T-cell (primary cell): ENCODE results near the gene NLGN4X. TPM values are rescaled to one million over a fixed set of nuclear protein-coding genes. Genes with fewer than 3 reads are reported as not detected.
"Not testable (repeated sequence)": the region's sequence is repeated elsewhere in the genome, so short reads cannot be mapped to it uniquely, and the experiment has no call there.

ENCODE experiments used
- ATAC-seq, 4 experiments: fragments of 200-7000 bp in 3 of 4; fragments of 150-1000 bp in 1 of 4; cut with Tn5 transposase; replicated peaks in 1 of 4; 1 replicate in 3 of 4; 2 replicates in 1 of 4; pipeline ENCODE4 v1.10.0; 2021; ENCODE audit warnings: moderate library complexity in 3 of 4, mild to moderate bottlenecking in 2 of 4, moderate number of reproducible peaks in 1 of 4
- CTCF ChIA-PET, 2 donors: fragments of 300-600 bp; sonication (Branson Sonifier 250); formaldehyde crosslinking; loops; one replicate each; lab custom pipeline; 2022; ENCODE audit warnings: antibody characterized with exemption in 2 of 2; lab: Charles Lee
- POLR2A ChIA-PET, 2 donors: fragments of 300-600 bp; sonication (Branson Sonifier 250); formaldehyde crosslinking; loops; one replicate each; lab custom pipeline; 2022; ENCODE audit warnings: antibody characterized with exemption in 2 of 2; lab: Charles Lee
- DNase-seq, 35 experiments: peaks; one replicate each; pipeline versions ENCODE4 v3.0.0 to v3.0.0-alpha.2; 2013 to 2023
- H3K27ac ChIP-seq: one replicate; pipeline ENCODE4 v1.5.1; 2013; ENCODE audit warnings: low read length
- H3K27me3 ChIP-seq, 2 experiments: replicated peaks in 1 of 2; 1 replicate in 1 of 2; 2 replicates in 1 of 2; pipeline versions ENCODE4 v1.6.1 to v1.7.0; 2013; ENCODE audit warnings: low read length in 1 of 2, mixed read lengths in 1 of 2; ENCODE audit not compliant: control insufficient read depth in 2 of 2, insufficient read depth in 2 of 2; ENCODE audit errors: extremely low read depth in 1 of 2
- H3K36me3 ChIP-seq, 2 donors: 1 replicate in 1 of 2; 2 replicates in 1 of 2; pipeline versions ENCODE4 v1.6.1 to v1.7.0; 2013; ENCODE audit warnings: low read length in 1 of 2; ENCODE audit not compliant: control insufficient read depth in 2 of 2, insufficient read depth in 1 of 2; ENCODE audit errors: extremely low read depth in 1 of 2
- H3K4me1 ChIP-seq, 2 experiments: 1 replicate in 1 of 2; 2 replicates in 1 of 2; pipeline versions ENCODE4 v1.6.1 to v1.7.0; 2013; ENCODE audit warnings: low read length in 2 of 2, mixed read lengths in 1 of 2; ENCODE audit not compliant: insufficient read depth in 2 of 2, control insufficient read depth in 1 of 2; ENCODE audit errors: extremely low read depth in 1 of 2
- H3K4me3 ChIP-seq, 2 donors: 1 replicate in 1 of 2; 2 replicates in 1 of 2; pipeline versions ENCODE4 v1.5.1 to v1.7.0; 2013; ENCODE audit warnings: mild to moderate bottlenecking in 2 of 2, low read length in 1 of 2, moderate library complexity in 1 of 2; ENCODE audit not compliant: control insufficient read depth in 1 of 2; ENCODE audit errors: extremely low read depth in 1 of 2
- H3K9me3 ChIP-seq: 2 replicates; pipeline ENCODE4 v1.7.0; 2013
- H3K27ac Mint-ChIP-seq, 2 donors: one replicate each; pipeline ENCODE4 v1.8.0; 2020 to 2021; ENCODE audit warnings: mild to moderate bottlenecking in 2 of 2, mixed read lengths in 2 of 2
- H3K27me3 Mint-ChIP-seq, 2 donors: one replicate each; pipeline ENCODE4 v1.8.0; 2021 to 2022; ENCODE audit warnings: mixed read lengths in 2 of 2
- H3K36me3 Mint-ChIP-seq: one replicate; pipeline ENCODE4 v1.8.0; 2021; ENCODE audit warnings: mixed read lengths
- H3K4me1 Mint-ChIP-seq, 3 donors: one replicate each; pipeline ENCODE4 v1.8.0; 2020 to 2022; ENCODE audit warnings: mixed read lengths in 3 of 3, mild to moderate bottlenecking in 1 of 3
- H3K4me3 Mint-ChIP-seq, 3 donors: one replicate each; pipeline ENCODE4 v1.8.0; 2020 to 2022; ENCODE audit warnings: mild to moderate bottlenecking in 3 of 3, mixed read lengths in 3 of 3, moderate library complexity in 3 of 3
- H3K9me3 Mint-ChIP-seq, 3 donors: one replicate each; pipeline ENCODE4 v1.8.0; 2020 to 2022; ENCODE audit warnings: mixed read lengths in 3 of 3
- WGBS: methylation state at CpG from one replicate; pipeline ENCODE4 v1.1.5; 2013; ENCODE audit warnings: missing lambda C conversion rate; ENCODE audit not compliant: insufficient coverage; 5-methylcytosine and 5-hydroxymethylcytosine counted together
- total RNA-seq, 35 experiments: library from RNA in 6 of 35; stranded (reverse) in 6 of 35; fragments of 120-200 nt in 1 of 35; gene quantifications; one replicate each; pipeline versions ENCODE4 v1.2.1 to v1.2.4 and lab custom pipeline; 2013 to 2026

The NLGN4X gene
- total RNA-seq, 5 donors from 2014 or later (not counting 1 experiment from before 2014, with no cell fraction given): 0.12 to 0.25 (median 0.13) TPM; not detected in 2

GRCh38 chrX:5903586-5904190, 325.0 kb downstream of the NLGN4X start:
- H3K4me3 ChIP-seq, H3K4me3 Mint-ChIP-seq, H3K9me3 ChIP-seq, DNase-seq, H3K9me3 Mint-ChIP-seq, H3K27me3 ChIP-seq, H3K27ac Mint-ChIP-seq, POLR2A ChIA-PET, H3K4me1 ChIP-seq, H3K27me3 Mint-ChIP-seq, ATAC-seq, H3K27ac ChIP-seq, H3K36me3 Mint-ChIP-seq, H3K36me3 ChIP-seq, H3K4me1 Mint-ChIP-seq: not testable (repeated sequence)
- 80% methylated on average over 2 of the region's 18 CpGs for WGBS
- CTCF ChIA-PET: interaction anchor here in 1 of 2 donors (0.6 kb wide), 1 partner anchor 117 kb away, joined by 7 read pairs; no protein-coding TSS in a partner anchor

- Histone ChIP-seq H3K9me3 (no peaks in the 10 kb centered on the region), H3K4me1 (no peaks in the 10 kb centered on the region), H3K27me3 (no peaks in the 10 kb centered on the region), H3K27ac (no peak overlapping the region), H3K4me3 (no peak overlapping the region), H3K36me3 (no peaks in the 10 kb centered on the region)
- ChIA-PET POLR2A (no interaction called here), CTCF (no interaction called here)
- Mint-ChIP-seq H3K36me3 (no peaks in the 10 kb centered on the region), H3K27ac (no peak overlapping the region), H3K4me3 (no peak overlapping the region), H3K27me3 (no peaks in the 10 kb centered on the region), H3K9me3 (peaks cover 0 to 3% (median 3%) of the 10 kb centered on the region in 3 donors), H3K4me1 (no peaks in the 10 kb centered on the region)
- no peak for ATAC-seq
- WGBS: no CpG with 5 or more reads among the region's 9 CpGs
- DNase-seq: no peak
Observed at GRCh38 chrX:5898463-5898862, 330.2 kb downstream of the NLGN4X start.

GRCh38 chrX:5891378-5891777, 337.3 kb downstream of the NLGN4X start:
- DNase-seq: no peak
- no peak overlapping the region for H3K27ac ChIP-seq
- no peaks in the 10 kb centered on the region for H3K4me1 ChIP-seq
- no CpG with 5 or more reads among the region's 5 CpGs for WGBS
- H3K4me1 Mint-ChIP-seq: no peaks in the 10 kb centered on the region
- H3K27me3 Mint-ChIP-seq: no peaks in the 10 kb centered on the region
- H3K36me3 ChIP-seq: no peaks in the 10 kb centered on the region
- H3K4me3 ChIP-seq: no peak overlapping the region
- no peak overlapping the region for H3K4me3 Mint-ChIP-seq
- peaks cover 0 to 5% (median 2%) of the 10 kb centered on the region in 3 donors for H3K9me3 Mint-ChIP-seq
- H3K27me3 ChIP-seq: no peaks in the 10 kb centered on the region
- no peak overlapping the region for H3K27ac Mint-ChIP-seq
- CTCF ChIA-PET: no interaction called here
- H3K9me3 ChIP-seq: no peaks in the 10 kb centered on the region
- H3K36me3 Mint-ChIP-seq: no peaks in the 10 kb centered on the region
- no peak for ATAC-seq
- POLR2A ChIA-PET: no interaction called here

GRCh38 chrX:5876984-5877596, 351.6 kb downstream of the NLGN4X start:
- H3K9me3 ChIP-seq: no peaks in the 10 kb centered on the region
- no peak overlapping the region for H3K4me3 ChIP-seq
- Mint-ChIP-seq H3K9me3 (peaks cover 0 to 10% (median 2%) of the 10 kb centered on the region in 3 donors), H3K27ac (no peak overlapping the region), H3K27me3 (peaks cover 0 to 8% of the 10 kb centered on the region in 2 donors), H3K36me3 (no peaks in the 10 kb centered on the region), H3K4me1 (no peaks in the 10 kb centered on the region), H3K4me3 (no peak overlapping the region)
- no peaks in the 10 kb centered on the region for H3K36me3 ChIP-seq
- ATAC-seq (no peak), DNase-seq (no peak)
- POLR2A ChIA-PET: no interaction called here
- WGBS: no CpG with 5 or more reads among the region's 12 CpGs
- H3K27ac ChIP-seq: no peak overlapping the region
- no peaks in the 10 kb centered on the region for H3K4me1 ChIP-seq
- H3K27me3 ChIP-seq: no peaks in the 10 kb centered on the region
- CTCF ChIA-PET: no interaction called here

GRCh38 chrX:5870238-5870637, 358.4 kb downstream of the NLGN4X start:
- H3K4me3 Mint-ChIP-seq: no peak overlapping the region
- H3K9me3 ChIP-seq: no peaks in the 10 kb centered on the region
- peaks cover 3 to 11% (median 4%) of the 10 kb centered on the region in 3 donors for H3K9me3 Mint-ChIP-seq
- ATAC-seq (no peak), DNase-seq (no peak)
- ChIA-PET POLR2A (no interaction called here), CTCF (no interaction called here)
- peaks cover 0 to 5% of the 10 kb centered on the region in 2 donors for H3K27me3 Mint-ChIP-seq
- H3K27me3 ChIP-seq: no peaks in the 10 kb centered on the region
- no peaks in the 10 kb centered on the region for H3K36me3 ChIP-seq
- H3K27ac ChIP-seq: no peak overlapping the region
- no peaks in the 10 kb centered on the region for H3K4me1 ChIP-seq
- H3K4me1 Mint-ChIP-seq: no peaks in the 10 kb centered on the region
- no CpG with 5 or more reads among the region's 3 CpGs for WGBS
- H3K27ac Mint-ChIP-seq: no peak overlapping the region
- no peaks in the 10 kb centered on the region for H3K36me3 Mint-ChIP-seq
- H3K4me3 ChIP-seq: no peak overlapping the region

- Histone ChIP-seq H3K4me3 (no peak overlapping the region), H3K27me3 (no peaks in the 10 kb centered on the region), H3K36me3 (no peaks in the 10 kb centered on the region), H3K4me1 (no peaks in the 10 kb centered on the region), H3K27ac (no peak overlapping the region), H3K9me3 (no peaks in the 10 kb centered on the region)
- Mint-ChIP-seq H3K4me1 (no peaks in the 10 kb centered on the region), H3K36me3 (no peaks in the 10 kb centered on the region), H3K27me3 (peaks cover 0 to 5% of the 10 kb centered on the region in 2 donors), H3K9me3 (peaks cover 4 to 11% (median 5%) of the 10 kb centered on the region in 3 donors), H3K27ac (no peak overlapping the region), H3K4me3 (no peak overlapping the region)
- ATAC-seq: no peak
- POLR2A ChIA-PET: no interaction called here
- WGBS: no CpG with 5 or more reads among the region's 7 CpGs
- DNase-seq: no peak
- CTCF ChIA-PET: no interaction called here
Observed at GRCh38 chrX:5869786-5870185, 358.9 kb downstream of the NLGN4X start.
